Measurements from ENCODE around the gene MYO18A.

Gene MYO18A

DNA sequence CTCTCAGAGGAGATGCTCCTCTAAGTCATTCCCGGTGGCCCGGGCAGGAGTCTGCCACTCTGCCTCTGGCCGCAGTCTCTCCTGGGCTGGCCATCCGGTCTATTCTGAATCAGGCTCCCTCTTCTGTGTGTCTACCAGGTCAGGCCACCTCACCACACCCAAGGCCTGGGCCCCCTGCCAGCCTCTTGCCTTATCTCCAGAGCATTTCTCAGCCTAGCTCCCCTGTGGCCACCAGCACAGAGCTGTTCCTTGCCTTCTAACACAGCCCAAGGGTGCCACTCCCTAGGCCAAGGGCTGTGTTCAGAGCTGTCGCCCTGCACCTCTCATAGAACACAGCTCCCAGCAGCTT lies 55.3 kb downstream of the MYO18A start:
- no peak for DNase-seq

GRCh38 chr17:29124135-29124924 lies 55.9 kb downstream of the MYO18A start:
- DNase-seq, result peak; percentile 75

- no peak for DNase-seq
These were observed 57.1 kb downstream of the MYO18A start for GRCh38 chr17:29123111-29123510.

- DNase-seq, result no peak
These were observed 58.8 kb downstream of the MYO18A start for GRCh38 chr17:29121442-29121841.

DNA sequence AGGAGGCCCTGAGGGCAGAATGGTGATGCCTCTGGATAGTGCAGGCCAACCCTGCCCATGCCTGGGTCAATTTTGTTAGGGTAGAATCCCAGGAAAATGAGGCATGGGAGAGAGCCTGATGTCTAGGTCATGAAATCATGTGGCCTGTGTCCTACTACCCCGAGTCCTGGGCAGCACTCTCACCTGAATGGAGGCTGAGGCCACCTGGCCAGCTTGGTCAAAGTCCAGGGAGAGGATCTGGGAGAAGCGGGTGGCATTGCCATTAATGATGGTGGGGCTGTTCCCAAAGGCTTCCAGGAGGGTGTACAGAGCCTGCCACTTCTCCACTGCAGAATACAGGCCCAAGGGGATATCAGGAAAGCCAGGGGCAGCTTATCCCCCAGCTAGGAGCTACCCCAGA lies 59.8 kb downstream of the MYO18A start:
- no peak for DNase-seq

GRCh38 chr17:29119265-29119664 lies 60.9 kb downstream of the MYO18A start:
- DNase-seq, result no peak

DNA sequence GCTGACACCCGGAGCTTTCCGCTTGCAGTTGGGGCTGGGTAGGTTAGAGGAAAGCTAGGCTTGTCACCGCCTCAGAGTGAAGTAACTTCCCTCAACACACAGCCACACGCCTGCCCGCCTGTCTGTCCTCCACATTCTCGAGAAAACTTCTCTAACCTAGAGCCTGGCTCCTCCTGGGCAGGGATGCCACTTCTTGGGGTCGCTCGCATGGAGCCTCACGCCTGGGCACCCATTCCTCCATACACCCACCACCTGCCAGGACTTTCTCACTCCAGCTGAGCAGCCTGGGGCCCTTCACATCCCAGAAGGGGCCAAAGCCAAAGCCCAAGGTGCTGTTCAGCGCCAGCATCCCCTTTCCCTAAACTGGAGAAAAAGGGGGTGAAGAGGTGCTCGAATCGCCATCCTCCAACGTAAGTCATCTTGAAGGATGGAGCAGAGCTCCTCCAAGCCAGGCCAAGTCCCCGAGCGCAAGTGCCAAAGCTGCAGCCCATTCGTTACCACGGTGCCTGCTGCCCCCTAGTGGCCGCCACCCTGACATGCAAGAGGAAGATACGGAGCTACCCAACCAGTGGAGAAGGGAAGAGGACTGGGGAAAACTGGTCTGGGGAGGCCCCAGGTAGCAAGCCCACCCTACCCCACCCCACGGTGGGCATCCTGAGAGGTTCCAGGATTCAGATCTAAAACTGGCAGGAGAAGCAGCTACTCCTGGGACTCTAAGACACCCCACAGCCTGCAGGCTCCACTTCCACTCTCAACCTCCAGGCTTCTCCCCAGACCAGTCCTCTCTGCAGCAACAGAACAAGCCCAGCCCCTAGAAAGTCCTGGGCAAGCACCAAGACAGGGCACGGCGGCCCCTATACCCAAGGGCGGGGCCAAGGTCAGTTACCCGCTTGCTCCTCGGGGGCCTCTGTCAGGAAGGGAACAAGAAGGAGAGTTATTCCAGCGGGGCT lies 63.1 kb downstream of the MYO18A start:
- peak; percentile 53 for DNase-seq

GRCh38 chr17:29115961-29116803 lies 64.0 kb downstream of the MYO18A start:
- DNase-seq, result peak; percentile 38

- no peak for DNase-seq
These were observed 64.8 kb downstream of the MYO18A start for GRCh38 chr17:29115435-29115834.

DNA sequence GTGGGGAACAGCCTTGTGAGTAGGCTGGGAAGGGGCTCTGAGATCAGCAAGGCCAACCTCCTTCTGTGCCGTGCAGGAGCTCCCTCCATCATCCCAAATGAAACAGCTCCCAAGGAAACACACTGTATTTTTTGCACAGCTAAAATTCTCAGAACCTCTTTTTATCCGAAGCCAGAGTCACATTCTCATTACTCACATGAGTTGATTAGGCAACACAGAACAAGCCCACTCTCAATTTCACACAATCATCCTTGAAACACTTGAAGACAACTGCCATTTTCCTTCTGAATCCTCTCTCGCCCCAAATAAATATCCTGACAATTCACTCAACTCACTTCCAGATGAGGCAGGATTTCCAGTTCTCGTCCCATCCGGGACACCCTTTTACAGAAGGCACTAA lies 66.1 kb downstream of the MYO18A start:
- DNase-seq, result no peak

GRCh38 chr17:29113334-29113733 lies 66.9 kb downstream of the MYO18A start:
- no peak for DNase-seq

DNA sequence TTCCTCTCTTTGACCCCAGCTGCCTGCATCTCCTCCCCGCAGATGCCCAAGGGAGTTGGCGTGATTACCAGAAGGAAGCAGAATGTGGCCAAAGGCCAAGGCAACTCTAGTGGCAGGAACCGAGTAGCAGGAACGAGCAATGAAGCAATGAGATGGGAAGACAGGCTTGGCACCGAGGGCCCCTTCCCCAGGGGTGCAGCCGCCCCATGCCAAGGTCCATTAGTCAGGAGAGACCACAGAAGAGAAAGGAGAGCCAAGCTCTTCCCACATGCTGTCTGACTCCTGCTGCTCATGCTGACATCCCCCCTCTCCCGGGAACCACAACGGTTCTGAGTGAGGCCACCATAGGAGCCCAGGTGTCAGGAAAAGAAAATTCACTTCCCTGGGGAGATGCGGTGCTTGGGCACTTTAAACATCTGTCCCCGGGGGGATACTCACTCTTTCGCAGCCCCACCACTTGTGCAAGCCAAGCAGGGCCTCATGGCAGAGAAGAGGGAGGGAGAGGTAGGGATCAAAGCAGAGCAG lies 67.4 kb downstream of the MYO18A start:
- DNase-seq, result no peak

GRCh38 chr17:29111816-29112499 lies 68.2 kb downstream of the MYO18A start:
- DNase-seq, result peak; percentile 64

GRCh38 chr17:29110372-29110757 lies 69.8 kb downstream of the MYO18A start:
- no peak for DNase-seq

- DNase-seq, result no peak
These were observed 70.5 kb downstream of the MYO18A start for GRCh38 chr17:29109477-29110371.

DNA sequence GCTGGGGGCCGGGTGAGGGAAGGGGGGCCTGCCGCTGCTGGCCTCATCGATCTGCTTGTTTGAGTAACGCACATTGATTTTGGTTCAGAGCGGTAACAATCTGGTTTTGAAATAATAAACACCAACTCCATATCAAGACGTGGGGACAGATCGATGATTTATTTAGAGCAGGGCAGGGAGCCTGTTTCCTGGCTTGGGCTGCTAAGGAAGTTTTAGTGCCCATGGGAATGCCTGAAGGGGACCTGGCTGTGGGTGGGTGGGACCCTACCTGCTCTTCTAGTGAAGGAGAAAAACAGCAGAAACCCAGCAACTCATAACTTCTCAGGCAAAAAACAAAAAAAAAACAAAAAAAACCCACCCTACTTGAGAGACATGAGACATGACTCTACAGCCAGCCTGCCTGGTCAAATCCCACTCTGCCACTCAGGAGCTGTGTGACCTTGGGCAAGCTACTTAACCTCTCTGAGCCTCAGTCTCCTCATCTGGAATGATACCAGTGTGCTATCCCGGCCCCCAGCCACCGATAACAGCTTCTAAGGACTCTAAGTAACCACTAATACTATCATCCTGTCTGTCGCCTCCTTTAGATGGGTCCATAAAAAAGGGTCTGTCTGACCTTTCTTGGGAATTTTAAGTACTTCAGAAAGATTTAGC lies 71.2 kb downstream of the MYO18A start:
- DNase-seq, result no peak

DNA sequence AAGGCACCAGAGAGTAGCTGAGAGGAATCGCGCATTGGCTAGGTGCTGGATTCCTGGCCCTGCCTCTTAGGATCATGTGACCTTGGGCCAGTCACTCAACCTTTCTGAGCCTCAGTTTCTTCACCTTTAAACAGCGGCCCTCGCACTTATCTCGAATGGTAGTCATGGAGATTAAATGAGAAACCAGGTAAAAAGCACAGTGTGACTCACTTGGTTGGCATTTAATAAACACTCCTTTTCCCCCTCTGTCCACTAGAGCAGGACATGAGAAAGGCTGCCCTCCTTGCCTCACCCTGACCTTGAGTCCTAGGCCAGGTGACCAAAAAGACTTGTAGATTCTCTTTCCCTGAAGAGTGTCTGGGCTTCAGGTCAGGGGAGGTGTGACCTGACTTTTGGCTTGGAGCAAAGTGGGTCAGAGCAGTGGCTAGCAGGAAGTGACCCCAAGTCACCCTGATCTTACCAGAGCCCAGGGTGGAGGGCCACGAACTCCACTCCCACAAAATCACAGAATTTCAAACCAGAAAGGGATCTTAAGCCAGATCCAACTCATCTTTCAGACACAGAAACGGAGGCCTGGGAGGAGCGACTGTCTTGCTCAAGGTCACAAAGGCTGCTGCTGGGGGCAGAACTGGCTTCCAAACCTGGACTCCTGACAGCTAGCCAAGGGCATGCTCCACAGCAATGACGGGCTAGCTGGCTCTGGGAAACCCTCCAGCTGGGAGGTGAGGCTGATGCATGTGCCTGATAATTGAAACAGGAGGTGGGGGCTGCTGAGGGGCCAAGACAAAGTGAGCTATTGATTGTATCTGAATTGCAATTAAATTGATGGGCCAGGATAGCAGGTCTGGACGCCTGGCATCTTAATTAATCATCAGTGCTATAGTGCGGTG lies 72.0 kb downstream of the MYO18A start:
- DNase-seq, result no peak

- no peak for DNase-seq
These were observed 73.1 kb downstream of the MYO18A start for GRCh38 chr17:29107084-29107483.

- DNase-seq, result no peak
These were observed 76.9 kb downstream of the MYO18A start for GRCh38 chr17:29103341-29103740.
